Measurements from ENCODE around the gene PTPRR. TPM values are rescaled to one million over a fixed set of nuclear protein-coding genes. Genes with fewer than 3 reads are reported as not detected.

Gene PTPRR
- total and polyA plus RNA-seq, 2 of the 13 experiments (the other 11 are each of a cell fraction or from before 2014, with no cell fraction given): not detected

- no peaks in the 10 kb centered on the region for H3K4me1 ChIP-seq (ENCODE audit: insufficient read depth, low read length)
- 4% methylated on average over 2 of the region's 2 CpGs for WGBS (ENCODE audit: low lambda C conversion rate)
- DNase-seq (ENCODE audit: low spot score) (no peak), ATAC-seq (no peak), FAIRE-seq (no peak)
- ChIA-PET CTCF (ENCODE audit: low intra/inter-chr PET ratio, low total read pairs) (no interaction called here), POLR2A (no interaction called here)
- no peak overlapping the region for H3K4me3 ChIP-seq (replicated peaks in 1 of 3; ENCODE audit: insufficient read depth in 1 of 3, low read depth in 2 of 3, low read length in 3 of 3)
- H3K27me3 ChIP-seq (ENCODE audit: control insufficient read depth in 1 of 2, insufficient read depth in 2 of 2, low read length in 2 of 2): no peaks in the 10 kb centered on the region
- no TSS peak for BruUV-seq (replicated peaks)
- TF ChIP-seq, protein P1, sequence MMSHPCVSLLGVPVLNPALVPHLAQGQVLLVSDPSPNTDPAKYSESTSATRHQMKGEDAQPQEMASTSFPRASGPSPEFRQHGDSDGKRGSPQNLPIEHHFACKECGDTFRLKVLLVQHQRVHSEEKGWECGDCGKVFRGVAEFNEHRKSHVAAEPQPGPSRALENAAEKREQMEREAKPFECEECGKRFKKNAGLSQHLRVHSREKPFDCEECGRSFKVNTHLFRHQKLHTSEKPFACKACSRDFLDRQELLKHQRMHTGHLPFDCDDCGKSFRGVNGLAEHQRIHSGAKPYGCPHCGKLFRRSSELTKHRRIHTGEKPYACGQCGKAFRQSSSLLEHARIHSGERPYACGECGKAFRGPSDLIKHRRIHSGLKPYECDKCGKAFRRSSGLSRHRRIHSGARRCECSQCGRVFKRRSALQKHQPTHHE (CRISPR knock-in tag; IDR thresholded peaks at IDR 0.05; ENCODE audit: borderline replicate concordance): no peak
- TF ChIP-seq ATF7 (IDR thresholded peaks at IDR 0.05) (peak; percentile 59), ATF7 (CRISPR knock-in tag; IDR thresholded peaks at IDR 0.05) (no peak)
- H3K79me2 ChIP-seq (ENCODE audit: insufficient read depth, low read length): no peaks in the 10 kb centered on the region
- H3K36me3 ChIP-seq (replicated peaks in 1 of 2; ENCODE audit: control insufficient read depth in 1 of 2, insufficient read depth in 2 of 2, low read length in 2 of 2): no peaks in the 10 kb centered on the region
- H3K9me3 ChIP-seq (ENCODE audit: low read length): no peaks in the 10 kb centered on the region
- no peak overlapping the region for H3K9ac ChIP-seq (ENCODE audit: insufficient read depth, low read depth, low read length)
- no peak overlapping the region for H3K27ac ChIP-seq (ENCODE audit: extremely low read length, insufficient read depth, low read length)
- no peaks in the 10 kb centered on the region for H4K20me1 ChIP-seq (ENCODE audit: insufficient read depth, low read length)
- H2AFZ ChIP-seq (ENCODE audit: low read length): no peak overlapping the region
- H3K4me2 ChIP-seq (ENCODE audit: low read depth, low read length): no peak overlapping the region
- intact Hi-C loops (cut with micrococcal nuclease; ENCODE audit: unreplicated experiment) (no loop called here), in situ Hi-C loops (cut with HindIII; ENCODE audit: extremely low pct_ligation_motif_present, low pct_unique_long_range_greater_than_20kb) (no loop called here)
Observed at GRCh38 chr12:70835948-70836347, 84.6 kb downstream of the PTPRR start.

- 0% methylated on average over 2 of the region's 2 CpGs for WGBS (ENCODE audit: low lambda C conversion rate)
- ChIA-PET CTCF (ENCODE audit: low intra/inter-chr PET ratio, low total read pairs) (no interaction called here), POLR2A (no interaction called here)
- TF ChIP-seq BORCS8-MEF2B (CRISPR knock-in tag; IDR thresholded peaks at IDR 0.05) (no peak), SALL2 (CRISPR knock-in tag; IDR thresholded peaks at IDR 0.05) (no peak)
- no peaks in the 10 kb centered on the region for H3K9me3 ChIP-seq (ENCODE audit: low read length)
- H3K9ac ChIP-seq (ENCODE audit: insufficient read depth, low read depth, low read length): no peak overlapping the region
- no peak for DNase-seq (ENCODE audit: low spot score)
- in situ Hi-C loops (cut with HindIII; ENCODE audit: extremely low pct_ligation_motif_present, low pct_unique_long_range_greater_than_20kb): no loop called here
- H3K4me3 ChIP-seq (replicated peaks in 1 of 3; ENCODE audit: insufficient read depth in 1 of 3, low read depth in 2 of 3, low read length in 3 of 3): no peak overlapping the region
- H3K79me2 ChIP-seq (ENCODE audit: insufficient read depth, low read length): no peaks in the 10 kb centered on the region
- no peak for FAIRE-seq
- H3K27ac ChIP-seq (ENCODE audit: extremely low read length, insufficient read depth, low read length): no peak overlapping the region
- no peaks in the 10 kb centered on the region for H4K20me1 ChIP-seq (ENCODE audit: insufficient read depth, low read length)
- no TSS peak for BruUV-seq (replicated peaks)
- H2AFZ ChIP-seq (ENCODE audit: low read length): no peak overlapping the region
- intact Hi-C loops (cut with micrococcal nuclease; ENCODE audit: unreplicated experiment): no loop called here
- no peaks in the 10 kb centered on the region for H3K36me3 ChIP-seq (replicated peaks in 1 of 2; ENCODE audit: control insufficient read depth in 1 of 2, insufficient read depth in 2 of 2, low read length in 2 of 2)
- H3K4me1 ChIP-seq (ENCODE audit: insufficient read depth, low read length): no peaks in the 10 kb centered on the region
- no peak overlapping the region for H3K4me2 ChIP-seq (ENCODE audit: low read depth, low read length)
- no peaks in the 10 kb centered on the region for H3K27me3 ChIP-seq (ENCODE audit: control insufficient read depth in 1 of 2, insufficient read depth in 2 of 2, low read length in 2 of 2)
- ATAC-seq: no peak
Observed at GRCh38 chr12:70831543-70831942, 89.0 kb downstream of the PTPRR start.

Data from HepG2 (cell line).